ENCODE results near the gene THOC5.

THOC5 gene

GRCh38 chr22:29541845-29542244 is 11.7 kb downstream of the THOC5 start (continued):
- TF ChIP-seq GFI1B (tag by site-specific recombination; IDR thresholded peaks at IDR 0.05), result no peak

- ChIA-PET POLR2A (interaction anchor here (1.0 kb wide), 1 partner anchor 15 kb away, joined by 5 read pairs; the partner anchor contains the start of gene THOC5), CTCF (interaction anchor here (1.0 to 1.5 kb wide), 2 partner anchors 70 to 145 kb away, joined by 3 to 4 read pairs; no protein-coding TSS in a partner anchor)
- peaks cover 87 to 92% of the 10 kb centered on the region in 2 experiments for H3K36me3 ChIP-seq (ENCODE audit: control insufficient read depth in 2 of 2, insufficient read depth in 1 of 2, low read length in 2 of 2)
- no peaks in the 10 kb centered on the region for H3K9me3 ChIP-seq (ENCODE audit: control insufficient read depth, insufficient read depth, low read depth, low read length)
- TF ChIP-seq ZNF704 (tag by site-specific recombination; IDR thresholded peaks at IDR 0.05) (no peak), OSR2 (tag by site-specific recombination; IDR thresholded peaks at IDR 0.05) (no peak), ZNF449 (tag by site-specific recombination; IDR thresholded peaks at IDR 0.05) (no peak), MYNN (tag by site-specific recombination; IDR thresholded peaks at IDR 0.05; ENCODE audit: borderline replicate concordance) (no peak), ZNF488 (tag by site-specific recombination; IDR thresholded peaks at IDR 0.05) (no peak), SCRT1 (tag by site-specific recombination; IDR thresholded peaks at IDR 0.05; ENCODE audit: borderline replicate concordance) (no peak)
- H3K4me1 ChIP-seq (ENCODE audit: control insufficient read depth, insufficient read depth, low read length), result no peaks in the 10 kb centered on the region
- no peak overlapping the region for H3K27ac ChIP-seq (ENCODE audit: extremely low read depth, low read depth, low read length)
- no peak overlapping the region for H3K4me3 ChIP-seq (ENCODE audit: low read depth, low read length)
These were observed 14.5 kb downstream of the THOC5 start for GRCh38 chr22:29539105-29539504.

- ChIA-PET POLR2A (no interaction called here), CTCF (interaction anchor here (0.6 to 0.7 kb wide), 2 partner anchors 65 to 123 kb away, joined by 3 read pairs; no protein-coding TSS in a partner anchor)
- Histone ChIP-seq H3K4me3 (ENCODE audit: low read depth, low read length) (no peak overlapping the region), H3K36me3 (ENCODE audit: control insufficient read depth in 2 of 2, insufficient read depth in 1 of 2, low read length in 2 of 2) (peaks cover 89 to 95% of the 10 kb centered on the region in 2 experiments), H3K9me3 (ENCODE audit: control insufficient read depth, insufficient read depth, low read depth, low read length) (no peaks in the 10 kb centered on the region), H3K4me1 (ENCODE audit: control insufficient read depth, insufficient read depth, low read length) (no peaks in the 10 kb centered on the region), H3K27ac (ENCODE audit: extremely low read depth, low read depth, low read length) (no peak overlapping the region)
- no peak for TF ChIP-seq ZBTB26 (tag by site-specific recombination; optimal IDR thresholded peaks at IDR 0.05)
- no peak for TF ChIP-seq ZNF707 (tag by site-specific recombination; IDR thresholded peaks at IDR 0.05)
- no peak for TF ChIP-seq ZBTB48 (tag by site-specific recombination; IDR thresholded peaks at IDR 0.05)
- no peak for TF ChIP-seq ZNF341 (tag by site-specific recombination; IDR thresholded peaks at IDR 0.05; ENCODE audit: low read depth)
These were observed 17.1 kb downstream of the THOC5 start for GRCh38 chr22:29536411-29536810.

GRCh38 chr22:29531419-29531818 is 22.1 kb downstream of the THOC5 start:
- ChIA-PET CTCF (interaction anchor here (1.4 to 2.3 kb wide), 2 partner anchors 22 to 557 kb away, joined by 5 read pairs; partner anchors contain the start of gene THOC5), POLR2A (no interaction called here)
- H3K4me1 ChIP-seq (ENCODE audit: control insufficient read depth, insufficient read depth, low read length), result no peaks in the 10 kb centered on the region
- no peak for TF ChIP-seq CTCF (tag by site-specific recombination; IDR thresholded peaks at IDR 0.05)
- TF ChIP-seq SALL2 (tag by site-specific recombination; IDR thresholded peaks at IDR 0.05; ENCODE audit: borderline replicate concordance), result no peak
- TF ChIP-seq TCF7L2 (IDR thresholded peaks at IDR 0.05; ENCODE audit: borderline replicate concordance, low read depth, low read length), result no peak
- no peak for TF ChIP-seq ZFP69B (tag by site-specific recombination; IDR thresholded peaks at IDR 0.05)
- no peak for TF ChIP-seq ZNF214 (tag by site-specific recombination; IDR thresholded peaks at IDR 0.05; ENCODE audit: borderline replicate concordance)
- no peak for TF ChIP-seq ZNF548 (tag by site-specific recombination; IDR thresholded peaks at IDR 0.05)
- no peak for TF ChIP-seq KLF8 (tag by site-specific recombination; IDR thresholded peaks at IDR 0.05)
- H3K9me3 ChIP-seq (ENCODE audit: control insufficient read depth, insufficient read depth, low read depth, low read length), result no peaks in the 10 kb centered on the region
- H3K36me3 ChIP-seq (ENCODE audit: control insufficient read depth in 2 of 2, insufficient read depth in 1 of 2, low read length in 2 of 2), result peaks cover 70 to 93% of the 10 kb centered on the region in 2 experiments
- H3K27ac ChIP-seq (ENCODE audit: extremely low read depth, low read depth, low read length), result no peak overlapping the region
- no peak overlapping the region for H3K4me3 ChIP-seq (ENCODE audit: low read depth, low read length)

Data from HEK293 (cell line).